Stimulated activated naive CD4-positive, alpha-beta T cell treated with Interleukin-2 at 50 U/mL for 16 hours (primary cell): Measurements from ENCODE around the gene TCFL5.

Source experiments
- DNase-seq: peaks from one replicate; lab custom pipeline; 2025; lab: John Stamatoyannopoulos, UW

The TCFL5 gene

GRCh38 chr20:62861726-62862336 is at the start of gene TCFL5:
Gene TCFL5 (minus strand): TSS chr20:62861822. CDS start chr20:62861670, 152 bp downstream.
- DNase-seq: peak; percentile 84

GRCh38 chr20:62910777-62911497 is 49.3 kb upstream of the TCFL5 start:
- DNase-seq: no peak

- DNase-seq: no peak
Measured at GRCh38 chr20:62910217-62910766, 48.7 kb upstream of the TCFL5 start.

GRCh38 chr20:62908971-62909791 is 47.6 kb upstream of the TCFL5 start:
- DNase-seq: no peak

- DNase-seq: no peak
Measured at GRCh38 chr20:62907384-62908317, 46.0 kb upstream of the TCFL5 start.

- DNase-seq: no peak
Measured at GRCh38 chr20:62906647-62907375, 45.2 kb upstream of the TCFL5 start.

- no peak for DNase-seq
Measured at GRCh38 chr20:62906209-62906608, 44.6 kb upstream of the TCFL5 start.

- no peak for DNase-seq
Measured at GRCh38 chr20:62905536-62906117, 44.0 kb upstream of the TCFL5 start.

- DNase-seq: no peak
Measured at GRCh38 chr20:62902926-62903615, 41.4 kb upstream of the TCFL5 start.

- DNase-seq: no peak
Measured at GRCh38 chr20:62901891-62902290, 40.3 kb upstream of the TCFL5 start.

- DNase-seq: no peak
Measured at GRCh38 chr20:62900692-62901584, 39.3 kb upstream of the TCFL5 start.

- DNase-seq: peak; percentile 64
Measured at GRCh38 chr20:62900052-62900691, 38.5 kb upstream of the TCFL5 start.

GRCh38 chr20:62899633-62900051 is 38.0 kb upstream of the TCFL5 start:
- no peak for DNase-seq

GRCh38 chr20:62898970-62899632 is 37.5 kb upstream of the TCFL5 start:
- DNase-seq: no peak

GRCh38 chr20:62898093-62898964 is 36.7 kb upstream of the TCFL5 start:
- DNase-seq: no peak

- DNase-seq: no peak
Measured at GRCh38 chr20:62897666-62898065, 36.0 kb upstream of the TCFL5 start.

- no peak for DNase-seq
Measured at GRCh38 chr20:62896526-62896925, 34.9 kb upstream of the TCFL5 start.
